Mucosa of rectum (tissue), 2 donors: ENCODE data around the gene SRPRA.

Experiments used
- H3K27ac ChIP-seq, 2 donors: one replicate each; pipeline ENCODE4 v1.7.0; 2013; ENCODE audit warnings: inconsistent platforms in 2 of 2, low read depth in 2 of 2, low read length in 2 of 2
- H3K27me3 ChIP-seq, 2 donors: one replicate each; pipeline ENCODE4 v1.7.0; 2013; ENCODE audit warnings: low read length in 2 of 2; ENCODE audit not compliant: control insufficient read depth in 2 of 2, insufficient read depth in 2 of 2
- H3K36me3 ChIP-seq, 2 donors: one replicate each; pipeline ENCODE4 v1.7.0; 2013; ENCODE audit warnings: low read length in 2 of 2; ENCODE audit not compliant: control insufficient read depth in 2 of 2, insufficient read depth in 2 of 2
- H3K4me1 ChIP-seq, 2 donors: one replicate each; pipeline ENCODE4 v1.7.0; 2013; ENCODE audit warnings: low read length in 2 of 2, mild to moderate bottlenecking in 1 of 2; ENCODE audit not compliant: control insufficient read depth in 2 of 2, insufficient read depth in 2 of 2
- H3K4me3 ChIP-seq, 2 donors: one replicate each; pipeline ENCODE4 v1.7.0; 2013; ENCODE audit warnings: low read length in 2 of 2
- H3K9ac ChIP-seq, 2 donors: one replicate each; pipeline ENCODE4 v1.7.0; 2013; ENCODE audit warnings: low read length in 2 of 2, low read depth in 1 of 2, mild to moderate bottlenecking in 1 of 2
- H3K9me3 ChIP-seq, 2 donors: one replicate each; pipeline ENCODE4 v1.7.0; 2013; ENCODE audit warnings: low read length in 2 of 2; ENCODE audit not compliant: control insufficient read depth in 2 of 2
- donor health status: healthy.
- donor health status: Normal muscosa, but diverticular disease.

SRPRA gene

GRCh38 chr11:126308271-126308671, 39.6 kb upstream of the SRPRA start:
- peaks cover 3 to 4% of the 10 kb centered on the region in 2 donors for H3K36me3 ChIP-seq
- H3K27ac ChIP-seq = no peak overlapping the region
- H3K4me1 ChIP-seq = peaks cover 13 to 23% of the 10 kb centered on the region in 2 donors
- H3K9me3 ChIP-seq = no peaks in the 10 kb centered on the region
- H3K27me3 ChIP-seq = no peaks in the 10 kb centered on the region
- no peak overlapping the region for H3K4me3 ChIP-seq
- no peak overlapping the region for H3K9ac ChIP-seq

- H3K9ac ChIP-seq = no peak overlapping the region
- no peak overlapping the region for H3K4me3 ChIP-seq
- no peaks in the 10 kb centered on the region for H3K27me3 ChIP-seq
- H3K4me1 ChIP-seq = peaks cover 7 to 22% of the 10 kb centered on the region in 2 donors
- H3K9me3 ChIP-seq = no peaks in the 10 kb centered on the region
- peaks cover 3 to 4% of the 10 kb centered on the region in 2 donors for H3K36me3 ChIP-seq
- H3K27ac ChIP-seq = no peak overlapping the region
These were observed 39.0 kb upstream of the SRPRA start for GRCh38 chr11:126307706-126308105.

GRCh38 chr11:126305699-126306098, 37.0 kb upstream of the SRPRA start:
- no peak overlapping the region for H3K9ac ChIP-seq
- no peak overlapping the region for H3K4me3 ChIP-seq
- H3K27ac ChIP-seq = no peak overlapping the region
- H3K4me1 ChIP-seq = peaks cover 1 to 17% of the 10 kb centered on the region in 2 donors
- no peaks in the 10 kb centered on the region for H3K27me3 ChIP-seq
- no peaks in the 10 kb centered on the region for H3K9me3 ChIP-seq
- H3K36me3 ChIP-seq = peaks cover 3 to 4% of the 10 kb centered on the region in 2 donors

GRCh38 chr11:126304457-126305075, 35.9 kb upstream of the SRPRA start:
- H3K27me3 ChIP-seq = no peaks in the 10 kb centered on the region
- H3K4me3 ChIP-seq = peak overlapping the region; percentile 91 to 98
- peak overlapping the region; percentile 76 to 91 for H3K9ac ChIP-seq
- H3K36me3 ChIP-seq = peaks cover 3 to 4% of the 10 kb centered on the region in 2 donors
- H3K4me1 ChIP-seq = peaks cover 0 to 12% of the 10 kb centered on the region in 2 donors
- H3K9me3 ChIP-seq = no peaks in the 10 kb centered on the region
- peak overlapping the region; percentile 77 to 82 for H3K27ac ChIP-seq

GRCh38 chr11:126303623-126304456, 35.1 kb upstream of the SRPRA start, which contains the start of gene DCPS:
TSS of gene DCPS (plus strand) at chr11:126304060. CDS start at chr11:126304081, 21 bp downstream.
- Histone ChIP-seq H3K27ac (peak within 1 kb of the TSS; percentile 77 to 82), H3K4me3 (peak within 1 kb of the TSS; percentile 91 to 98), H3K27me3 (no peaks in the 10 kb centered on the region), H3K36me3 (peaks cover 3 to 4% of the 10 kb centered on the region in 2 donors), H3K9ac (peak within 1 kb of the TSS; percentile 76 to 91), H3K4me1 (peaks cover 0 to 12% of the 10 kb centered on the region in 2 donors), H3K9me3 (no peaks in the 10 kb centered on the region)

GRCh38 chr11:126297004-126297403, 28.3 kb upstream of the SRPRA start:
- H3K4me3 ChIP-seq = no peak overlapping the region
- H3K27me3 ChIP-seq = no peaks in the 10 kb centered on the region
- no peaks in the 10 kb centered on the region for H3K9me3 ChIP-seq
- peaks cover 18 to 20% of the 10 kb centered on the region in 2 donors for H3K36me3 ChIP-seq
- H3K9ac ChIP-seq = no peak overlapping the region
- H3K27ac ChIP-seq = no peak overlapping the region
- H3K4me1 ChIP-seq = no peaks in the 10 kb centered on the region

- Histone ChIP-seq H3K27me3 (no peaks in the 10 kb centered on the region), H3K4me3 (no peak overlapping the region), H3K9me3 (no peaks in the 10 kb centered on the region), H3K36me3 (peaks cover 37 to 39% of the 10 kb centered on the region in 2 donors), H3K4me1 (no peaks in the 10 kb centered on the region), H3K9ac (no peak overlapping the region), H3K27ac (no peak overlapping the region)
These were observed 25.0 kb upstream of the SRPRA start for GRCh38 chr11:126293726-126294125.

GRCh38 chr11:126290887-126291286, 22.2 kb upstream of the SRPRA start:
- Histone ChIP-seq H3K9me3 (no peaks in the 10 kb centered on the region), H3K4me1 (no peaks in the 10 kb centered on the region), H3K27ac (no peak overlapping the region), H3K27me3 (no peaks in the 10 kb centered on the region), H3K36me3 (peaks cover 37 to 39% of the 10 kb centered on the region in 2 donors), H3K4me3 (no peak overlapping the region), H3K9ac (no peak overlapping the region)

- Histone ChIP-seq H3K4me3 (no peak overlapping the region), H3K4me1 (peaks cover 10% of the 10 kb centered on the region in 2 donors), H3K27me3 (no peaks in the 10 kb centered on the region), H3K27ac (no peak overlapping the region), H3K9ac (no peak overlapping the region), H3K36me3 (peaks cover 28% of the 10 kb centered on the region in 2 donors), H3K9me3 (no peaks in the 10 kb centered on the region)
These were observed 19.5 kb upstream of the SRPRA start for GRCh38 chr11:126288237-126288636.

- Histone ChIP-seq H3K9ac (no peak overlapping the region), H3K4me3 (no peak overlapping the region), H3K4me1 (peaks cover 14 to 16% of the 10 kb centered on the region in 2 donors), H3K27ac (no peak overlapping the region), H3K9me3 (no peaks in the 10 kb centered on the region), H3K36me3 (no peaks in the 10 kb centered on the region), H3K27me3 (no peaks in the 10 kb centered on the region)
These were observed 16.1 kb upstream of the SRPRA start for GRCh38 chr11:126284829-126285228.
